ENCODE results near the gene EXOSC3. TPM values are rescaled to one million over a fixed set of nuclear protein-coding genes. Genes with fewer than 3 reads are reported as not detected.

Gene EXOSC3
- total and polyA plus RNA-seq, 10 of the 15 experiments (the other 5 are each of a cell fraction or from before 2014, with no cell fraction given), result 8.2 to 161 (median 61.4) TPM

GRCh38 chr9:37788332-37788731 lies 3.5 kb upstream of the EXOSC3 start:
- WGBS (ENCODE audit: insufficient coverage, insufficient replicate concordance, low lambda C conversion rate, missing lambda C conversion rate), result 66% methylated on average over 6 of the region's 6 CpGs
- TF ChIP-seq LARP7 (IDR thresholded peaks at IDR 0.05), result no peak
- no peak for TF ChIP-seq ZNF592 (IDR thresholded peaks at IDR 0.05)
- no peak for TF ChIP-seq ZNF274 (IDR thresholded peaks at IDR 0.05; ENCODE audit: insufficient read depth, insufficient read length)
- TF ChIP-seq, protein P1, sequence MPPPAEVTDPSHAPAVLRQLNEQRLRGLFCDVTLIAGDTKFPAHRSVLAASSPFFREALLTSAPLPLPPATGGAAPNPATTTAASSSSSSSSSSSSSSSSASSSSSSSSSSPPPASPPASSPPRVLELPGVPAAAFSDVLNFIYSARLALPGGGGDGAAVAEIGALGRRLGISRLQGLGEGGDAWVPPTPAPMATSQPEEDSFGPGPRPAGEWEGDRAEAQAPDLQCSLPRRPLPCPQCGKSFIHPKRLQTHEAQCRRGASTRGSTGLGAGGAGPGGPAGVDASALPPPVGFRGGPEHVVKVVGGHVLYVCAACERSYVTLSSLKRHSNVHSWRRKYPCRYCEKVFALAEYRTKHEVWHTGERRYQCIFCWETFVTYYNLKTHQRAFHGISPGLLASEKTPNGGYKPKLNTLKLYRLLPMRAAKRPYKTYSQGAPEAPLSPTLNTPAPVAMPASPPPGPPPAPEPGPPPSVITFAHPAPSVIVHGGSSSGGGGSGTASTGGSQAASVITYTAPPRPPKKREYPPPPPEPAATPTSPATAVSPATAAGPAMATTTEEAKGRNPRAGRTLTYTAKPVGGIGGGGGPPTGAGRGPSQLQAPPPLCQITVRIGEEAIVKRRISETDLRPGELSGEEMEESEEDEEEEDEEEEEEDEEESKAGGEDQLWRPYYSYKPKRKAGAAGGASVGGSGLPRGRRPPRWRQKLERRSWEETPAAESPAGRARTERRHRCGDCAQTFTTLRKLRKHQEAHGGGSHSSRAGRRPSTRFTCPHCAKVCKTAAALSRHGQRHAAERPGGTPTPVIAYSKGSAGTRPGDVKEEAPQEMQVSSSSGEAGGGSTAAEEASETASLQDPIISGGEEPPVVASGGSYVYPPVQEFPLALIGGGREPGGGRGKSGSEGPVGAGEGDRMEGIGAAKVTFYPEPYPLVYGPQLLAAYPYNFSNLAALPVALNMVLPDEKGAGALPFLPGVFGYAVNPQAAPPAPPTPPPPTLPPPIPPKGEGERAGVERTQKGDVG (CRISPR knock-in tag; IDR thresholded peaks at IDR 0.05), result no peak
- intact Hi-C loops (cut with micrococcal nuclease; ENCODE audit: unreplicated experiment) (loop anchor here (10.0 kb wide), 1 partner anchor 304 kb away; the partner anchor contains the start of gene POLR1E), in situ Hi-C loops (cut with MboI) (no loop called here)
- Histone ChIP-seq H3K4me1 (ENCODE audit: control insufficient read depth, insufficient read depth, low read length) (no peaks in the 10 kb centered on the region), H2AFZ (ENCODE audit: control insufficient read depth, low read depth, low read length) (no peak overlapping the region), H3K9me3 (replicated peaks; ENCODE audit: control insufficient read depth, insufficient read depth, low read length) (no peaks in the 10 kb centered on the region), H3K4me3 (no peak overlapping the region), H3K79me2 (ENCODE audit: control insufficient read depth, insufficient read depth, low read length) (peaks cover 27% of the 10 kb centered on the region), H3K27me3 (replicated peaks in 1 of 2; ENCODE audit: control insufficient read depth in 2 of 2, insufficient read depth in 2 of 2, low read length in 1 of 2) (no peaks in the 10 kb centered on the region), H3K36me3 (ENCODE audit: control insufficient read depth in 2 of 2, insufficient read depth in 2 of 2, low read length in 1 of 2) (0 out of 4 replicates have a peak, but pooled peaks cover 0 to under 1% of the 10 kb centered on the region in 2 experiments), H3K4me2 (ENCODE audit: control insufficient read depth, insufficient read depth) (no peak overlapping the region), H4K20me1 (ENCODE audit: control insufficient read depth, insufficient read depth) (no peaks in the 10 kb centered on the region), H3K27ac (ENCODE audit: control insufficient read depth, insufficient read depth) (no peak overlapping the region), H3K9ac (ENCODE audit: control insufficient read depth, insufficient read depth, low read length) (no peak overlapping the region)
- DNase-seq (ENCODE audit: low read depth, low spot score) (no peak), FAIRE-seq (no peak), ATAC-seq (no peak)
- SMC1A ChIA-PET (ENCODE audit: uncharacterized antibody, unreplicated experiment), result interaction anchor here (1.2 kb wide), 1 partner anchor 9 kb away, joined by 5 read pairs; no protein-coding TSS in a partner anchor
- RAD21 ChIA-PET (ENCODE audit: unreplicated experiment), result no interaction called here
- BruUV-seq (replicated peaks), result no TSS peak
- CTCF ChIA-PET, result no interaction called here
- POLR2A ChIA-PET, result no interaction called here
